Keratinocyte (primary cell): Measurements from ENCODE around the gene SEL1L2. TPM values are rescaled to one million over a fixed set of nuclear protein-coding genes. Genes with fewer than 3 reads are reported as not detected.

Source experiments
- DNase-seq: peaks from one replicate; pipeline ENCODE4 v3.0.0-alpha.2; 2011; ENCODE audit warnings: low read depth, missing footprints, low spot score
- FAIRE-seq: peaks from 2 replicates; lab custom pipeline; 2011; peaks lifted over from hg19 to GRCh38; lab: Jason Lieb, UNC
- H2AFZ ChIP-seq: 2 replicates; pipeline ENCODE4 v1.6.0; 2012; ENCODE audit warnings: low read length, control low read depth, inconsistent platforms; ENCODE audit not compliant: control insufficient read depth
- H3K27ac ChIP-seq: 2 replicates; pipeline ENCODE4 v1.5.1; 2011; ENCODE audit warnings: low read length; ENCODE audit not compliant: control insufficient read depth, insufficient read depth
- H3K27me3 ChIP-seq: 3 replicates; pipeline ENCODE4 v1.6.0; 2011; ENCODE audit warnings: low read length; ENCODE audit not compliant: control insufficient read depth, insufficient read depth; ENCODE audit errors: extremely low read depth
- H3K36me3 ChIP-seq, 2 experiments: 2 replicates in 1 of 2; 3 replicates in 1 of 2; pipeline ENCODE4 v1.5.1; 2011; ENCODE audit warnings: low read length in 2 of 2, mild to moderate bottlenecking in 1 of 2; ENCODE audit not compliant: control insufficient read depth in 2 of 2, insufficient read depth in 2 of 2; ENCODE audit errors: extremely low read depth in 1 of 2
- H3K4me1 ChIP-seq: 3 replicates; pipeline ENCODE4 v1.5.1; 2011; ENCODE audit warnings: low read length; ENCODE audit not compliant: control insufficient read depth, insufficient read depth; ENCODE audit errors: extremely low read depth
- H3K4me2 ChIP-seq: 3 replicates; pipeline ENCODE4 v1.6.0; 2011; ENCODE audit warnings: low read depth, low read length; ENCODE audit not compliant: control insufficient read depth, insufficient read depth; ENCODE audit errors: extremely low read depth
- H3K4me3 ChIP-seq, 3 experiments: fragments of 200-600 bp in 1 of 3; sonication (generic) in 1 of 3; 2 replicates in 2 of 3; 3 replicates in 1 of 3; pipeline ENCODE4 v1.5.1; 2011 to 2016; ENCODE audit warnings: low read length in 3 of 3, mild to moderate bottlenecking in 3 of 3, control low read depth in 2 of 3, inconsistent platforms in 1 of 3, low read depth in 1 of 3, mixed read lengths in 1 of 3, mixed run types in 1 of 3, moderate library complexity in 1 of 3; ENCODE audit not compliant: control insufficient read depth in 2 of 3, insufficient read depth in 2 of 3; ENCODE audit errors: extremely low read depth in 1 of 3
- H3K79me2 ChIP-seq: 2 replicates; pipeline ENCODE4 v1.6.0; 2012; ENCODE audit warnings: low read length; ENCODE audit not compliant: control insufficient read depth, insufficient read depth
- H3K9ac ChIP-seq: 3 replicates; pipeline ENCODE4 v1.6.0; 2011; ENCODE audit warnings: low read length; ENCODE audit not compliant: control insufficient read depth, insufficient read depth; ENCODE audit errors: extremely low read depth
- H3K9me1 ChIP-seq: 3 replicates; pipeline ENCODE4 v1.6.0; 2011; ENCODE audit warnings: low read length; ENCODE audit not compliant: control insufficient read depth, insufficient read depth; ENCODE audit errors: extremely low read depth
- H3K9me3 ChIP-seq: 2 replicates; pipeline ENCODE4 v1.5.1; 2012; ENCODE audit warnings: low read depth, low read length; ENCODE audit not compliant: control insufficient read depth
- H4K20me1 ChIP-seq: 3 replicates; pipeline ENCODE4 v1.6.0; 2011; ENCODE audit warnings: low read length; ENCODE audit not compliant: control insufficient read depth, insufficient read depth; ENCODE audit errors: extremely low read depth
- EZH2 ChIP-seq: IDR thresholded peaks from one replicate; pipeline ENCODE4 v1.6.1; 2012; ENCODE audit warnings: inconsistent platforms, mild to moderate bottlenecking, low read length, moderate library complexity
- dilution Hi-C: fragments of 300-500 bp; cut with MboI; formaldehyde crosslinking; loops from one replicate; pipeline ENCODE4 v1.7.0; 2020; ENCODE audit warnings: low sequenced_read_pairs; ENCODE audit not compliant: extremely low pct_ligation_motif_present
- polyA plus RNA-seq, 5 experiments: library from polyadenylated mRNA; depleted of rRNA in 3 of 5; stranded (reverse) in 3 of 5; stranded (forward) in 1 of 5; unstranded in 1 of 5; fragments of >200 nt; gene quantifications; 1 replicate in 1 of 5; 2 replicates in 3 of 5; 3 replicates in 1 of 5; pipeline versions ENCODE4 v1.2.1 to v1.2.3, GENCODE V29; 2011 to 2012; ENCODE audit warnings: missing spikeins in 2 of 5, low read depth in 1 of 5, low replicate concordance in 1 of 5
- TF ChIP-seq, protein P1 (sequence below), 3 experiments: IDR thresholded peaks in 1 of 3; conservative IDR thresholded peaks in 1 of 3; optimal IDR thresholded peaks in 1 of 3; 2 replicates in 2 of 3; 3 replicates in 1 of 3; pipeline versions ENCODE3 to v1.5.1; 2011; ENCODE audit warnings: low read length in 3 of 3, mild to moderate bottlenecking in 3 of 3, moderate library complexity in 2 of 3, control low read depth in 1 of 3, inconsistent platforms in 1 of 3; ENCODE audit not compliant: insufficient read depth in 2 of 3; ENCODE audit errors: extremely low read depth in 1 of 3

Gene SEL1L2
- polyA plus RNA-seq, 1 donor (not counting 4 experiments of a cell fraction or from before 2014, with no cell fraction given), result not detected

DNA sequence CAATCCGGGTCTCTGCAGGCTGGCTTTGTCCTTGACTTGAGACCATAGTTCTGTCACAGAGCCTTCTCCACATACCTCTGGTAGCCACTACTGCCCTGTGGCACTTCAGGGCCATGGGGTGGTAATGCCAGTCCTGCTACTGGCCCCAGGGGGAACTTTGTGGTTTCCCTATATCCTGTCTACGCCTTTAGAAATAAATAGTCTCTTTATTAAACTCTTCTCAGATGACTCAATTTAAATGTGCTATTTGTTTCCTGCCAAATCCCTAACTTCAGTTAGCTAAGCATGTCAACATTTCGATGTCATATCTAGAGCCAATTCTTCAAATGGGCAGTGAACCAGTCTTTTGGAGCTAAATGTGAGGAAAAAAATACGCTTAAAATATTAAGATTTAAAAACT lies 60.1 kb downstream of the SEL1L2 start:
- peak overlapping the region; percentile 19 for H3K4me2 ChIP-seq
- no peak for DNase-seq

GRCh38 chr20:13929836-13930235 lies 60.6 kb downstream of the SEL1L2 start:
- Histone ChIP-seq H3K4me1 (peaks cover 12% of the 10 kb centered on the region), H3K36me3 (no peaks in the 10 kb centered on the region), H3K27me3 (no peaks in the 10 kb centered on the region), H2AFZ (no peak overlapping the region), H3K4me3 (no peak overlapping the region), H3K27ac (no peak overlapping the region), H3K9me1 (no peaks in the 10 kb centered on the region), H3K9ac (no peak overlapping the region), H3K79me2 (no peaks in the 10 kb centered on the region), H4K20me1 (no peaks in the 10 kb centered on the region), H3K4me2 (no peak overlapping the region), H3K9me3 (no peaks in the 10 kb centered on the region)
- no peak for DNase-seq
- dilution Hi-C loops, result no loop called here
- TF ChIP-seq, protein P1, sequence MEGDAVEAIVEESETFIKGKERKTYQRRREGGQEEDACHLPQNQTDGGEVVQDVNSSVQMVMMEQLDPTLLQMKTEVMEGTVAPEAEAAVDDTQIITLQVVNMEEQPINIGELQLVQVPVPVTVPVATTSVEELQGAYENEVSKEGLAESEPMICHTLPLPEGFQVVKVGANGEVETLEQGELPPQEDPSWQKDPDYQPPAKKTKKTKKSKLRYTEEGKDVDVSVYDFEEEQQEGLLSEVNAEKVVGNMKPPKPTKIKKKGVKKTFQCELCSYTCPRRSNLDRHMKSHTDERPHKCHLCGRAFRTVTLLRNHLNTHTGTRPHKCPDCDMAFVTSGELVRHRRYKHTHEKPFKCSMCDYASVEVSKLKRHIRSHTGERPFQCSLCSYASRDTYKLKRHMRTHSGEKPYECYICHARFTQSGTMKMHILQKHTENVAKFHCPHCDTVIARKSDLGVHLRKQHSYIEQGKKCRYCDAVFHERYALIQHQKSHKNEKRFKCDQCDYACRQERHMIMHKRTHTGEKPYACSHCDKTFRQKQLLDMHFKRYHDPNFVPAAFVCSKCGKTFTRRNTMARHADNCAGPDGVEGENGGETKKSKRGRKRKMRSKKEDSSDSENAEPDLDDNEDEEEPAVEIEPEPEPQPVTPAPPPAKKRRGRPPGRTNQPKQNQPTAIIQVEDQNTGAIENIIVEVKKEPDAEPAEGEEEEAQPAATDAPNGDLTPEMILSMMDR (optimal IDR thresholded peaks at IDR 0.05 in 1 of 3, IDR thresholded peaks at IDR 0.05 in 1 of 3, conservative IDR thresholded peaks at IDR 0.05 in 1 of 3; ENCODE audit: extremely low read depth in 1 of 3, insufficient read depth in 2 of 3, low read length in 3 of 3), result no peak
- TF ChIP-seq EZH2, result no peak
- FAIRE-seq, result no peak

More for the DNA sequence above, 60.1 kb downstream of the SEL1L2 start:
- H3K9me1 ChIP-seq, result no peaks in the 10 kb centered on the region
- H3K9ac ChIP-seq, result no peak overlapping the region
- H3K27ac ChIP-seq, result no peak overlapping the region
- peaks cover 12% of the 10 kb centered on the region for H3K4me1 ChIP-seq
- dilution Hi-C loops, result no loop called here
- H3K4me3 ChIP-seq, result no peak overlapping the region
- no peaks in the 10 kb centered on the region for H3K36me3 ChIP-seq
- H3K79me2 ChIP-seq, result no peaks in the 10 kb centered on the region
- TF ChIP-seq, protein P1 (optimal IDR thresholded peaks at IDR 0.05 in 1 of 3, IDR thresholded peaks at IDR 0.05 in 1 of 3, conservative IDR thresholded peaks at IDR 0.05 in 1 of 3; ENCODE audit: extremely low read depth in 1 of 3, insufficient read depth in 2 of 3, low read length in 3 of 3), result no peak
- TF ChIP-seq EZH2, result no peak
- no peaks in the 10 kb centered on the region for H3K9me3 ChIP-seq
- no peaks in the 10 kb centered on the region for H4K20me1 ChIP-seq
- peak overlapping the region; percentile 36 for H2AFZ ChIP-seq
- peak; percentile 89 for FAIRE-seq
- no peaks in the 10 kb centered on the region for H3K27me3 ChIP-seq
